Midbrain (tissue), 1 donor: ENCODE data around the gene METTL16.
"Not testable (repeated sequence)": the region's sequence is repeated elsewhere in the genome, so short reads cannot be mapped to it uniquely, and the experiment has no call there.

ENCODE experiments used
- DNase-seq: peaks from one replicate; lab custom pipeline; 2025; lab: John Stamatoyannopoulos, UW

METTL16 gene

DNA sequence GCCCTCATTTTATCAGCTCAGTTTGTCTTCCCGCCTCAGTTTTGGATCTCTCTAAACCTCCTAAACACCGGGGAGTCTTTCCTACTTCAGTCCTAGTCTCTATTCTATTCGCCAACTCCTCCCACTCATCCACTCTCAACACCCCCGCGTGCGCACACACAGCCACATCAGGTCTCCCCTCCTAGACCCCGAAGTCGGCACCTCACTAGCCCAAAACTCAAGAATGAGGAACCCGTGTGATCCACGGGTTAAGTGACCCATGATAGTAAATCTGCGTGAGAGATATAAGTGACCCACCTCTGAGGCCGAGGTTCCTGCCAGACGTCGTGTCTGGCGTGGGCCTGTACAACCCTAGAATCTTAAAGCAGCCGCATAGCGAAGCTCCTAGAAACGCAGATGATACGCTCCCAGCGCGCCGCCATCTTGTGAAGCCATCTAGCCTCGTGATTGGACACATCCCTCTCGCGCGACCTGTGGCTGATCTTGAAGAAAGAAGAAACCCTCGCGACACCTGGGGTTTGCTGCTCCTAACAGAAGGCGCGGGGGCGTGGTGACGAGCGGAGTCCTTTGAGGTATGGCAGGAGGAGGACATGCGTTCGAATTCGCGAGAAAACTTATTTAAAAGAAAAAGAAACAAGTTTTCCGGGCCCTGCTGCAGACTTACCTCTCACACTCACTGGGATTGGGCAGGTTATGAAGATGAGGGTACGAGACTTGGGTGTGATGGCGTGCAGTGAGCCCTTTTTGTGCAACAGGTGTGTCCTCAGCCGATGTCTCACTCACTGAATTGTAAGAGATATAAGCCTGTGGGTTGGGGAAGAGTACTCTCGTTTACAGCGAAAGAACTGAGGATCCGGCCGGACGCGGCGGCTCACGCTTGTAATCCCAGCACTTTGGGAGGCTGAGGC, at the start of gene METTL16:
METTL16 (minus strand) TSS at position 427 of the 908 bp plus-strand sequence. CDS start 9,557 bp downstream, outside the sequence.
- DNase-seq = peak; percentile 88

DNA sequence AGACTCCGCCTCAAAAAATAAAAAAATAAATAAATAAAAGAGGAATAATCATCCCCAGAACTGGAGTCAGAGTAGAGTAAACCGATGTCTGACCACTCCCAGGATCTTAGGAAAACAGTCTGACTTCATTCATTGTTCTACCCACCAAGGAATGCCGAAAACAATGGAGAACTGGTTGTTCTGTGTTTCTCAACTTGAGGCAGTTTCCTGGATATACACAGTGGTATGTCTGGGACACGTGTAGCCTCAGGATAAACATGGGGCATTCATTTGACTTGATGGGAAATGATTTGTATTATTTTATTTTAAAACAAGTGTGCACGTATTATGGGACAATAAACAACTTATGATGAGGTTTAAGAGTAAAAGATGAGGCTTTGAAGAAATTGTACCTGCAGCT, 49.0 kb upstream of the METTL16 start:
- no peak for DNase-seq

- DNase-seq = no peak
Measured at GRCh38 chr17:2551928-2552327, 40.2 kb upstream of the METTL16 start.

DNA sequence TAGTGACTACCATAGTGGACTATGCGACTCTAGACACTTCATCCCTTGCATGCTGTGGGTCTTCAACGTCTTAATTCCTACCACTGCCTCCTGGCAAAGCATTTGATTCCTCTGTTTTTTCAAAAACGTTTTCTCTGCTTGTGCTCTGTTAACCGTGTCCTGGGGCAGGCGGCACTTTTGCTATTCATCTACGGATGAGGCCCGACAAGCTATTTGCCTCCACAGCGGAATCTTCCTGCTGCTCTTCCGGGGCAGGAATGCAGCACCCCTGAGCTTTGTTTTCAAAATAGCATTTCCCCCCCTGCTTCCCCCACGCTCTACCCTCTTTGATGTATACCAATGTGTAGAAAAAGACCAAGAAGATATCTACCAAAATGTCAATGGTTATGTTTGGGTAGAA, 39.8 kb upstream of the METTL16 start:
- DNase-seq = no peak

DNA sequence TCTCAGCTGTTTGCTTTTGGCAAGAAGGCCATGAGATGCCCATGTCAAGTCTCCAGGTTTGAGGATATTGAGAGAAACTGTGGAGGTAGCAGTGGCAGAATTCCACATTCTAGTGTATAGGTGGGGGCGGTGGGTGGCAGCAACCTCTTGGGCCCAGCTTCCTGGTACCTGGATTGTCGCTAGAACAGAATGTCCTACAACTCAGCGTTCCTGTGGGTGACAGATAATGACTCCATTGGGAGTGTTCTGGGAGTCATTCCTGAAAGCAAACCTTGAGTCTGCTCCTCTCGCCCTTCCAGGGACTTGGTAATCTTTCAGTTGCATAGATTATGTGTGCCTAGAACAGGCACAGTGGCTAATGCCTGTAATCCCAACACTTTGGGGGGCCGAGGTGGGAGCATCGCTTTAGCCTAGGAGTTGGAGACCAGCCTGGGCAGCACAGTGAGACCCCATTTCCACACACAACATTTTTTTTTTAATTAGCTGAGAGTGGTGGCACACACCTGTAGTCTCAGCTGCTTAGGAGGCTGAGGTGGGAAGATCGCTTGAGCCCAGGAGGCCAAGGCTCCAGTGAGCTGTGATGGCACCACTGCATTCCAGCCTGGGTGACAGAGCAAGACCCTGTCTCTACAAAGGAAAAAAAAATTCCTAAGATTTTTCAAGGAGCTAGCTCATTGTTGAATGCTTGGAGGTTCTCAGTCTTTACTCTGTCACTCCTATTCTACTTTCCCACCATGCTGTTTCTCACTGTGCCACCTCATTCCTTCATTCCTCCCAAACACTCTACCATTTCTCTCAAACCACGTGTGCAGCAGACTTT, 37.9 kb upstream of the METTL16 start:
- DNase-seq = no peak

DNA sequence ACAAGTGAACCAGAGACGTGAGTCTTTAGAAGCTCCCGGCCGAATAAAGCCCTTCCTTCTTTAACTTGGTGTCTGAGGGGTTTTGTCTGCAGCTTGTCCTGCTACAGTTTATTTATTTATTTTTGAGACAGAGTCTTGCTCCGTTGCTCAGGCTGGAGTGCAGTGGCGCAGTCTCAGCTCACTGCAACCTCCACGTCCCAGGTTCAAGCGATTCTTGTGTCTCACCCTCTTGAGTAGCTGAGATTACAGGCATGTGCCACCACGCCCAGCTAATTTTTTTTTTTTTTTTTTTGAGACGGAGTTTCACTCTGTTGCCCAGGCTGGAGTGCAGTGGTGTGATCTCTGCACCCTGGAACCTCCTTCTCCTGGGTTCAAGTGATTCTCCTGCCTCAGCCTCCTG, 36.3 kb upstream of the METTL16 start:
- not testable (repeated sequence) for DNase-seq

DNA sequence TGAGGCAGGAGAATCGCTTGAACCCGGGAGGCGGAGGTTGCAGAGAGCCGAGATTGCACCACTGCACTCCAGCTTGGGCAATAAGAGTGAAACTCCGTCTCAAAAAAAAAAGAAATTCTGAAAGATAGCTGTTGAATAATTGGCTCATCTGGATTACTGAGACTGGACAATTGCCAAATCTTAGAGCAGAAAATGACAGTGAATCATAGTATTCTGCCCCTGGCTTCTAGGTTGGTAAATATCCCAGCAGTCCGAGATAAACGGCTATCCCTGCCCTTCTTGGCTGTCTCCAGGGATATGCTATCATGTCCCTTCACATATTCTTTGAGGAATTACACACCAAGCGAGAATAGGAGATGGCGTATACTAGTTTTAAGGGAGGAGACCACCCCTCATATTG, 35.5 kb upstream of the METTL16 start:
- DNase-seq = no peak

DNA sequence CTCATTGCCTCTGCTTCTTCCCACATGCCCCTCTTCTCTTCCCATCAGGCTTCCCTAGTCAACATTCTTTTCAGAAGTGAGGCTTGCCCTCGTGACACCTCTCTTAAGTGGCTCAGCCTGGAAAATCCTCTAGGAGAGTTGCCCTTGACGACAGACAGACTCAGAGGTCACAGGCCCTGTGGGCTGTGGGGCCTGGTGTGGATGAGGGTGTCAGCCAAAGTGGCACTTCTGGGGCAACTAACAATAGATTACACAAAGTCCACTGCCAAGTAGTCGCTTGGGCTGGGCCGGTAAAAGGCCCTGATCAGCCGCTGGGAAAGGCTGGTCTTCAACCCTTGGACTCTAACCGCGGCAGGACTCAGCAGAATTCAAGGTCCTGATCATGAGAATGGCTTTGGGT, 33.7 kb upstream of the METTL16 start:
- no peak for DNase-seq

DNA sequence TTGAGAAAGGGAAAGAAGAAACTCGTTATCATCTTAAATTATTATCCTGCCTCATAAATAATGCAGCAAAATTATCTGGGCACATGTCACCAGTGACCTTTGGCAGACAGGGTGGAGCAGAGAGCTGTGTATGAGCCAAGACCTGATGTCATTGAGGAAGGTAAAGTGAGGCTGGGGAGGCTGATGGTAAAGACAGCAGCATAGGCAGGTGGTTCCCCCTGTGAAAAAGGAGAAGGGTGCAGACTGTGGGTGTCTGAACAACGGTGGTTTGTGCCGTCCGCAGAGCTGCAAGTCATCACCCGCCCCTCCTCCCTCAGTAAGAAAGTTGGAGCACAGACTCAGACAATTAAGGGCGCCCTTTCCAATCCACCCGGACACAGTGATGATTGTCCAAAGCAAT, 30.8 kb upstream of the METTL16 start:
- no peak for DNase-seq

DNA sequence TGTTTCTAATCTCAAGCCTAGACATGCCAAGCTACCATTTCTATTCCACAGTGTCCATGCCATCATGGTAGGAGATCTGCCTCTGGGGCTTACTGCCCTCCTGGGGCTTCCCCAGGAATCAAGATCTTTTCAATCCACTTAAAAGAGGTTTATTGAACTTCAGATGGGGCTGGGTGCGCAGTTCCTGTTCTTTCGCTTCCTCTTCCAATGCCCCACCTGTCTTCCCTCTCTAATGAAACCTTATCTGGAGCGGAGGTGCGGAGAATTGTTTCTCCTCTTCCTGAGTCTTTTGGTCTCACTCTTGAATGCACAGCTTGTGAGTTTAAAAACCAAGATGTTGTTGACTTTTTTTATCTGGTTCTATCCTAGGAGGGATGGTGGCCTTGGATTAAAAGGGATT, 30.4 kb upstream of the METTL16 start:
- no peak for DNase-seq

- DNase-seq = not testable (repeated sequence)
Measured at GRCh38 chr17:2537579-2537978, 25.9 kb upstream of the METTL16 start.

DNA sequence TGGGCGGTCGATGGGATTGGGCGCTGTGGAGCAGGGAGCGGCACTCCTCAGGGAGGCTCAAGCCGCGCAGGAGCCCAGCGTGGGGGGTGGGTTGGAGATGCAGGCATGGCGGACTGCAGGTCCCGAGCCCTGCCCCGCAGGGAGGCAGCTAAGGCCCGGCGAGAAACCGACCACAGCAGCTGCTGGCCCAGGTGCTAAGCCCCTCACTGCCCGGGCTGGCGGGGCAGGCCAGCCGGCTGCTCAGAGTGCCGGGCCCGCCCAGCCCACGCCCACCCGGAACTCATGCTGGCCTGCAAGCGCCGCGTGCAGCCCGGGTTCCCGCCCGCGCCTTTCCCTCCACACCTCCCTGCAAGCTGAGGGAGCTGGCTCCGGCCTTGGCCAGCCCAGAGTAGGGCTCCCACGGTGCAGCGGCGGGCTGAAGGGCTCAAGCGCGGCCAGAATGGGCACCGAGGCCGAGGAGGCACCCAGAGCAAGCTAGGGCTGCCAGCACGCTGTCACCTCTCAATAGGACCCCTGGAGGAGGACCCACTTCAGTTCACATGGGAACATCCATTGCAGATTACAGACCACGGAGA, 20.5 kb upstream of the METTL16 start:
- no peak for DNase-seq

DNA sequence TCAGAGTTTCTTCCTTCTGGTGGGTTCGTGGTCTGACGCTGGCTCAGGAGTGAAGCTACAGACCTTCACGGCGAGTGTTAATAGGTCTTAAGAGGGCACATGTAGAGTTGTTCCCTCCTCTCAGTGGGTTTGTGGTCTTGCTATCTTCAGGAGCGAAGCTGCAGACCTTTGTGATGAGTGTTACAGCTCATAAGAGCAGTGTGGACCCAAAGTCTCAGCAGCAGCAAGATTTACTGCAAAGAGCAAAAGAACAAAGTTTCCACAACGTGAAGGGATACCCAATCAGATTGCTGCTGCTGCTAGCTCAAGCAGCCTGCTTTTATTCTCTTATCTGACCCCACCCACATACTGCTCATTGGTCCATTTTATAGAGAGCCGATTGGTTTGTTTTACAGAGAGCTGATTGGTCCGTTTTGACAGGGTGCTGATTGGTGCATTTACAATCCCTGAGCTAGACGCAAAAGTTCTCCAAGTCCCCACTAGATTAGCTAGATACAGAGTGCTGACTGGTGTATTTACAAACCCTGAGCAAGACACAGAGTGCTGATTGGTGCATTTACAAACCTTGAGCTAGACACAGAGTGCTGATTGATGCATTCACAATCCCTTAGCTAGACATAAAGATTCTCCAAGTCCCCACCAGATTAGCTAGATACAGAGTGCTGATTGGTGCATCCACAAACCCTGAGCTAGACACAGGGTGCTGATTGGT, 19.7 kb upstream of the METTL16 start:
- DNase-seq = not testable (repeated sequence)

GRCh38 chr17:2521775-2522410, 10.2 kb upstream of the METTL16 start:
- not testable (repeated sequence) for DNase-seq

GRCh38 chr17:2521257-2521656, 9.6 kb upstream of the METTL16 start:
- no peak for DNase-seq

DNA sequence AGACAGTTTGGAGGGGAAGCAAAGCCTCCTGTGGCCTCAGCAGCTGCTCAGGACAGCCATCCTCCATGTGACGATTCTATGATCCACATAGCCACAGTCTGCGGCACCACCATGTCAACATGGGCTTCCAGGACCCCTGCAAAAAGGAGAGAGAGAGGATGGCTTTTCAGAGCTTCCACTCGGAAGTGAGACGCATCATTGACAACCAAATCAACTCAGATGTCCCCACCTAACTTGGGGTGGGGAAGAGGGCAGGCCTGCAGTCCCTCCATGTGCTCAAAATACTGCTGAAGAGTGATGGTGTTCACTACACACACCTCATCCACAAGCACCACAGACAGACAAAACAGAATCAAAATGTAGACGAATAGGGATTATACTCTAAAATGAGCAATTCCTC, 5.9 kb upstream of the METTL16 start:
- DNase-seq = no peak

GRCh38 chr17:2511138-2511461, 588 bp downstream of the METTL16 start:
- no peak for DNase-seq

GRCh38 chr17:2510559-2510958, 1.1 kb downstream of the METTL16 start:
- DNase-seq = no peak

- no peak for DNase-seq
Measured at GRCh38 chr17:2508035-2508434, 3.7 kb downstream of the METTL16 start.

- DNase-seq = not testable (repeated sequence)
Measured at GRCh38 chr17:2507015-2507414, 4.7 kb downstream of the METTL16 start.

GRCh38 chr17:2503627-2504026, 8.1 kb downstream of the METTL16 start:
- no peak for DNase-seq
